HL-60 (cell line): Measurements from ENCODE around the gene RBX1.

Experiments
- CTCF ChIP-seq: IDR thresholded peaks from one replicate; pipeline ENCODE4 v1.5.1; 2011; ENCODE audit warnings: low read length, control low read depth, inconsistent platforms; ENCODE audit not compliant: insufficient read depth
- POLR2AphosphoS5 ChIP-seq: IDR thresholded peaks from 2 replicates; pipeline ENCODE4 v1.6.1; 2012; ENCODE audit warnings: low read depth
- SPI1 ChIP-seq: IDR thresholded peaks from 2 replicates; pipeline ENCODE4 v1.6.1; 2012; ENCODE audit warnings: low read depth, mild to moderate bottlenecking, borderline replicate concordance

DNA sequence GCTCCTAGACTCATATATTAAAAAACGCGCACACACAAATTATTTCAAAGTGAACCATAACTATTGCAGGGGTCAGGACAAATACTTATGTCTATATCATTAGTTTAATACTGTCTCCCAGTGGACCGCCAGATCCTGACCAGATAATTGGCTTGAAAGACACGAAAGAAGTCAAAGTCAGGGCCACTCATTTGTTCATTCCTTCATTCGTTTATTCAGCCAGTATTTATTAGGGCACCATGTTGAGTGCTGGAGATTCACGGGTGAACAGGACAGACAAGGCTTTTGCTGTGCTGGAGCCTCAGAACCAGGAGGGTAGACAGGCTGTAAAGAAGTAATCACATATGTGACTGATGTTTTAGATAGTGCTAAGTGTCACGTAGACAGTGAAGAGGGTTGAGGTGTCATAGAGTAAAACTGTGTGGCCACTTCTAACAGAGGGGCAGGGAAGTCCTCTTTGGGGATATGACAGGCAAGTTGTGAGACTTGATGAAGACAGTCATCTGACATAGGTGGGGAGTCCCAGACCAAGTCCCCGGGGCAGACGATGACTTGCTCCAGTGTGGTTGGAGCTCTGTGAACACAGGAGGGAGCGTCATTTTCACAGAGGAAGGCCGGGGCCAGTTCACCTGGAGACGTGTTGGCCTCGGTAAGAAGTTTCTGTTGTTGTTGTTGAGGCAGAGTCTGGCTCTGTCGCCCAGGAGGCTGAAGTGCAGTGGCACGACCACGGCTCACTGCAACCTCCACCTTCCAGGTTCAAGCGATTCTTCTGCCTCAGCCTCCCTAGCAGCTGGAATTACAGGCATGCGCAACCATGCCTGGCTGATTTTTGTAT lies 25.9 kb downstream of the RBX1 start:
- no peak for TF ChIP-seq CTCF
- no peak for TF ChIP-seq SPI1
- no peak for TF ChIP-seq POLR2AphosphoS5
